ENCODE results near the gene ATP5F1D. TPM values are rescaled to one million over a fixed set of nuclear protein-coding genes. Genes with fewer than 3 reads are reported as not detected.

The ATP5F1D gene
- total and polyA plus RNA-seq, 2 of the 8 experiments (the other 6 are each of a cell fraction or from before 2014, with no cell fraction given) = 174 to 249 TPM

DNA sequence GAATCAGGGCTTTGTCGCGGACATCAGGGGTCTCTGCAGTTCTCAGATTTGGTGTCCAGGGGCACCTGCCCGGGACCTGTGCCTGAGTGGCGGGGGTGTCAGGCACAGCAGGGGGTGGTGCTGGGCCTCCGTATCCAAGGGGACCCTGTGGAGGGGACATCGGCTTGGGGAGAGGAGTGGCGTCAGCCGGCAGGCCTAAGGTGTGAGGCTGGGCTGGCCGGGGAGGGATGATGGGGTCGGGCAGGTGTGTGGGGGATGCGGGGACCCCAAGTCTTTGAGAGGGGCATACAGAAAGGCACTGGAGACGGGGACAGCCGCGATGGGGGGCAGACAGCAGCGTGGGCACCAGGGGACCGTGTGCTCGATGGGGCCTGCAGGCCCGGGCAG, 46.7 kb downstream of the ATP5F1D start (continued):
- TF ChIP-seq, protein P1, sequence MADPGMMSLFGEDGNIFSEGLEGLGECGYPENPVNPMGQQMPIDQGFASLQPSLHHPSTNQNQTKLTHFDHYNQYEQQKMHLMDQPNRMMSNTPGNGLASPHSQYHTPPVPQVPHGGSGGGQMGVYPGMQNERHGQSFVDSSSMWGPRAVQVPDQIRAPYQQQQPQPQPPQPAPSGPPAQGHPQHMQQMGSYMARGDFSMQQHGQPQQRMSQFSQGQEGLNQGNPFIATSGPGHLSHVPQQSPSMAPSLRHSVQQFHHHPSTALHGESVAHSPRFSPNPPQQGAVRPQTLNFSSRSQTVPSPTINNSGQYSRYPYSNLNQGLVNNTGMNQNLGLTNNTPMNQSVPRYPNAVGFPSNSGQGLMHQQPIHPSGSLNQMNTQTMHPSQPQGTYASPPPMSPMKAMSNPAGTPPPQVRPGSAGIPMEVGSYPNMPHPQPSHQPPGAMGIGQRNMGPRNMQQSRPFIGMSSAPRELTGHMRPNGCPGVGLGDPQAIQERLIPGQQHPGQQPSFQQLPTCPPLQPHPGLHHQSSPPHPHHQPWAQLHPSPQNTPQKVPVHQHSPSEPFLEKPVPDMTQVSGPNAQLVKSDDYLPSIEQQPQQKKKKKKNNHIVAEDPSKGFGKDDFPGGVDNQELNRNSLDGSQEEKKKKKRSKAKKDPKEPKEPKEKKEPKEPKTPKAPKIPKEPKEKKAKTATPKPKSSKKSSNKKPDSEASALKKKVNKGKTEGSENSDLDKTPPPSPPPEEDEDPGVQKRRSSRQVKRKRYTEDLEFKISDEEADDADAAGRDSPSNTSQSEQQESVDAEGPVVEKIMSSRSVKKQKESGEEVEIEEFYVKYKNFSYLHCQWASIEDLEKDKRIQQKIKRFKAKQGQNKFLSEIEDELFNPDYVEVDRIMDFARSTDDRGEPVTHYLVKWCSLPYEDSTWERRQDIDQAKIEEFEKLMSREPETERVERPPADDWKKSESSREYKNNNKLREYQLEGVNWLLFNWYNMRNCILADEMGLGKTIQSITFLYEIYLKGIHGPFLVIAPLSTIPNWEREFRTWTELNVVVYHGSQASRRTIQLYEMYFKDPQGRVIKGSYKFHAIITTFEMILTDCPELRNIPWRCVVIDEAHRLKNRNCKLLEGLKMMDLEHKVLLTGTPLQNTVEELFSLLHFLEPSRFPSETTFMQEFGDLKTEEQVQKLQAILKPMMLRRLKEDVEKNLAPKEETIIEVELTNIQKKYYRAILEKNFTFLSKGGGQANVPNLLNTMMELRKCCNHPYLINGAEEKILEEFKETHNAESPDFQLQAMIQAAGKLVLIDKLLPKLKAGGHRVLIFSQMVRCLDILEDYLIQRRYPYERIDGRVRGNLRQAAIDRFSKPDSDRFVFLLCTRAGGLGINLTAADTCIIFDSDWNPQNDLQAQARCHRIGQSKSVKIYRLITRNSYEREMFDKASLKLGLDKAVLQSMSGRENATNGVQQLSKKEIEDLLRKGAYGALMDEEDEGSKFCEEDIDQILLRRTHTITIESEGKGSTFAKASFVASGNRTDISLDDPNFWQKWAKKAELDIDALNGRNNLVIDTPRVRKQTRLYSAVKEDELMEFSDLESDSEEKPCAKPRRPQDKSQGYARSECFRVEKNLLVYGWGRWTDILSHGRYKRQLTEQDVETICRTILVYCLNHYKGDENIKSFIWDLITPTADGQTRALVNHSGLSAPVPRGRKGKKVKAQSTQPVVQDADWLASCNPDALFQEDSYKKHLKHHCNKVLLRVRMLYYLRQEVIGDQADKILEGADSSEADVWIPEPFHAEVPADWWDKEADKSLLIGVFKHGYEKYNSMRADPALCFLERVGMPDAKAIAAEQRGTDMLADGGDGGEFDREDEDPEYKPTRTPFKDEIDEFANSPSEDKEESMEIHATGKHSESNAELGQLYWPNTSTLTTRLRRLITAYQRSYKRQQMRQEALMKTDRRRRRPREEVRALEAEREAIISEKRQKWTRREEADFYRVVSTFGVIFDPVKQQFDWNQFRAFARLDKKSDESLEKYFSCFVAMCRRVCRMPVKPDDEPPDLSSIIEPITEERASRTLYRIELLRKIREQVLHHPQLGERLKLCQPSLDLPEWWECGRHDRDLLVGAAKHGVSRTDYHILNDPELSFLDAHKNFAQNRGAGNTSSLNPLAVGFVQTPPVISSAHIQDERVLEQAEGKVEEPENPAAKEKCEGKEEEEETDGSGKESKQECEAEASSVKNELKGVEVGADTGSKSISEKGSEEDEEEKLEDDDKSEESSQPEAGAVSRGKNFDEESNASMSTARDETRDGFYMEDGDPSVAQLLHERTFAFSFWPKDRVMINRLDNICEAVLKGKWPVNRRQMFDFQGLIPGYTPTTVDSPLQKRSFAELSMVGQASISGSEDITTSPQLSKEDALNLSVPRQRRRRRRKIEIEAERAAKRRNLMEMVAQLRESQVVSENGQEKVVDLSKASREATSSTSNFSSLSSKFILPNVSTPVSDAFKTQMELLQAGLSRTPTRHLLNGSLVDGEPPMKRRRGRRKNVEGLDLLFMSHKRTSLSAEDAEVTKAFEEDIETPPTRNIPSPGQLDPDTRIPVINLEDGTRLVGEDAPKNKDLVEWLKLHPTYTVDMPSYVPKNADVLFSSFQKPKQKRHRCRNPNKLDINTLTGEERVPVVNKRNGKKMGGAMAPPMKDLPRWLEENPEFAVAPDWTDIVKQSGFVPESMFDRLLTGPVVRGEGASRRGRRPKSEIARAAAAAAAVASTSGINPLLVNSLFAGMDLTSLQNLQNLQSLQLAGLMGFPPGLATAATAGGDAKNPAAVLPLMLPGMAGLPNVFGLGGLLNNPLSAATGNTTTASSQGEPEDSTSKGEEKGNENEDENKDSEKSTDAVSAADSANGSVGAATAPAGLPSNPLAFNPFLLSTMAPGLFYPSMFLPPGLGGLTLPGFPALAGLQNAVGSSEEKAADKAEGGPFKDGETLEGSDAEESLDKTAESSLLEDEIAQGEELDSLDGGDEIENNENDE (IDR thresholded peaks at IDR 0.05; ENCODE audit: insufficient replicate concordance, low read length) = no peak
- TF ChIP-seq YY1 (IDR thresholded peaks at IDR 0.05; ENCODE audit: low read depth, low read length) (no peak), GABPA (IDR thresholded peaks at IDR 0.05; ENCODE audit: borderline replicate concordance, insufficient read depth, low read length) (no peak), CBX5 (IDR thresholded peaks at IDR 0.05; ENCODE audit: low read depth, low read length) (no peak), PHF8 (conservative IDR thresholded peaks at IDR 0.05; ENCODE audit: low read depth, low read length) (no peak), CBX8 (IDR thresholded peaks at IDR 0.05; ENCODE audit: borderline replicate concordance, low read depth, low read length) (no peak), SP1 (IDR thresholded peaks at IDR 0.05; ENCODE audit: low read depth, low read length) (no peak)
- TF ChIP-seq, protein P2, sequence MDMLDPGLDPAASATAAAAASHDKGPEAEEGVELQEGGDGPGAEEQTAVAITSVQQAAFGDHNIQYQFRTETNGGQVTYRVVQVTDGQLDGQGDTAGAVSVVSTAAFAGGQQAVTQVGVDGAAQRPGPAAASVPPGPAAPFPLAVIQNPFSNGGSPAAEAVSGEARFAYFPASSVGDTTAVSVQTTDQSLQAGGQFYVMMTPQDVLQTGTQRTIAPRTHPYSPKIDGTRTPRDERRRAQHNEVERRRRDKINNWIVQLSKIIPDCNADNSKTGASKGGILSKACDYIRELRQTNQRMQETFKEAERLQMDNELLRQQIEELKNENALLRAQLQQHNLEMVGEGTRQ (IDR thresholded peaks at IDR 0.05; ENCODE audit: low read length) = no peak

Data from H1 (cell line).